HuH-7 (cell line): ENCODE data around the gene HMGN4.
"Not testable (repeated sequence)": the region's sequence is repeated elsewhere in the genome, so short reads cannot be mapped to it uniquely, and the experiment has no call there.

Source experiments
- DNase-seq: peaks from one replicate; pipeline ENCODE4 v3.0.0; 2011; ENCODE audit warnings: low spot score

HMGN4 gene

GRCh38 chr6:26537846-26538571 lies at the start of gene HMGN4:
TSS of gene HMGN4 (plus strand) at chr6:26538366. CDS start at chr6:26545207, 6,841 bp downstream.
- DNase-seq = no peak

- DNase-seq = no peak
These were observed 47.9 kb upstream of the HMGN4 start for GRCh38 chr6:26489996-26490964.

- DNase-seq = no peak
These were observed 46.6 kb upstream of the HMGN4 start for GRCh38 chr6:26491604-26492003.

- peak; percentile 22 for DNase-seq
These were observed 44.9 kb upstream of the HMGN4 start for GRCh38 chr6:26493258-26493657.

GRCh38 chr6:26494117-26494516 lies 44.0 kb upstream of the HMGN4 start:
- no peak for DNase-seq

- no peak for DNase-seq
These were observed 42.9 kb upstream of the HMGN4 start for GRCh38 chr6:26495281-26495680.

- no peak for DNase-seq
These were observed 40.6 kb upstream of the HMGN4 start for GRCh38 chr6:26497610-26498009.

GRCh38 chr6:26500102-26500501 lies 38.1 kb upstream of the HMGN4 start, which contains the start of gene BTN1A1:
TSS of gene BTN1A1 (plus strand) at chr6:26500303. CDS start at chr6:26501287, 984 bp downstream.
- no peak for DNase-seq

- DNase-seq = no peak
These were observed 36.6 kb upstream of the HMGN4 start for GRCh38 chr6:26501482-26501986.

- no peak for DNase-seq
These were observed 36.0 kb upstream of the HMGN4 start for GRCh38 chr6:26502165-26502564.

GRCh38 chr6:26502626-26503025 lies 35.5 kb upstream of the HMGN4 start:
- no peak for DNase-seq

- DNase-seq = no peak
These were observed 30.5 kb upstream of the HMGN4 start for GRCh38 chr6:26507658-26508057.

GRCh38 chr6:26511033-26511432 lies 27.1 kb upstream of the HMGN4 start:
- not testable (repeated sequence) for DNase-seq

GRCh38 chr6:26514984-26515383 lies 23.2 kb upstream of the HMGN4 start:
- DNase-seq = peak; percentile 59

- no peak for DNase-seq
These were observed 21.4 kb upstream of the HMGN4 start for GRCh38 chr6:26516481-26517427.

GRCh38 chr6:26519359-26519758 lies 18.8 kb upstream of the HMGN4 start:
- DNase-seq = no peak

- peak; percentile 46 for DNase-seq
These were observed 17.8 kb upstream of the HMGN4 start for GRCh38 chr6:26520237-26520849.

- peak; percentile 72 for DNase-seq
These were observed 17.1 kb upstream of the HMGN4 start for GRCh38 chr6:26520850-26521599.

- DNase-seq = peak; percentile 63
These were observed 16.4 kb upstream of the HMGN4 start for GRCh38 chr6:26521600-26522391.
